Activated T-helper 1 cell treated with Interleukin-2 at 50 U/mL for 16 hours (primary cell): ENCODE data around the gene EVI5.

ENCODE experiments used
- DNase-seq: peaks from one replicate; pipeline ENCODE4 v3.0.0-alpha.2; 2020; ENCODE audit warnings: low read depth

EVI5 gene

GRCh38 chr1:92482665-92483609 is 302.0 kb downstream of the EVI5 start:
- DNase-seq: no peak

GRCh38 chr1:92481971-92482664 is 302.8 kb downstream of the EVI5 start:
- no peak for DNase-seq

DNA sequence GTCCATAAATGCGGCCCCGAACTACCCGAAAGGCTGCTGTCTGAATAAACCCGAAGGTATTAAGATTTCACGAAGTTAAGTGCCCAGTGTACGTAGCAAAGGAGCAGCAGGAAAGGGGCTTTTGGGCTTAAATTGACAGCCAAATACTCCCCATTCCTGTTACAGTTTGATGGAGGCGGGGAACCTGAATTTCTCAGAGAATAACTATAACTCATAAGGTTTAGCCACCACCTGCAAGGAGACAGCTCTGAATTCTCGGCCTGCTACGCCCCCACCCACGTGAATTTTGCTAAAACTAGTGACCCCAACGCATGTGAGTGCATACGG is 303.3 kb downstream of the EVI5 start:
- DNase-seq: no peak

- no peak for DNase-seq
Observed at GRCh38 chr1:92480813-92481598, 303.9 kb downstream of the EVI5 start.

DNA sequence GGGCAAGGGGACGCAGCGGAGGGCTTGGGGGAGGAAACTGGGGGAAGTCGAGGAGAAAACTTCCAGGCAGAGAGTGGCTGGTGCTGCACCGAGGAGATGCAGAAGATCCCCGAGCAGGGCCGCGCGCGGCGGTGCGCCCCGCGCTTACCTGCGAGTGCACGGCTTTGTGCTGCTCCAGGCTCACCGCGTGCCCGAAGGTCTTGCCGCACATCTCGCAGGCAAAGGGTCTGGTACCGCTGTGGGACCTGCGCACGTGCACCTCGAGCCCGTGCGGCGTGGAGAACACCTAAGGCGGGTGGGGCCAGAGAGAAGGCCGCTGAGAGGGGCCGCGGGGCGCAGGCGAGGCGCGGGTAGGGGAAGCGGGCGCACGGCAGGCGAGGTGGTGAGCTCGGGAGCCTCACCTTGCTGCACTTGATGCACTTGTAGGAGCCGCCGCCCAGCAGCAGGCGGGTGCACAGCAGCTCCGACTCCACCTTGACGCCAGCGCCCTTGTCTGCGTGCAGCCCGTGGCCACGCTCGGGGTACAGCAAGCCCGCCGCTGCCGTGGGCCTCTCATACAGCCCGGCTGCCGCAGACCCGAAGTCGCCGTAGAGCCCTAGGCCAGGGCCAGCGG is 304.6 kb downstream of the EVI5 start:
- DNase-seq: no peak

- DNase-seq: no peak
Observed at GRCh38 chr1:92479587-92479986, 305.3 kb downstream of the EVI5 start.

DNA sequence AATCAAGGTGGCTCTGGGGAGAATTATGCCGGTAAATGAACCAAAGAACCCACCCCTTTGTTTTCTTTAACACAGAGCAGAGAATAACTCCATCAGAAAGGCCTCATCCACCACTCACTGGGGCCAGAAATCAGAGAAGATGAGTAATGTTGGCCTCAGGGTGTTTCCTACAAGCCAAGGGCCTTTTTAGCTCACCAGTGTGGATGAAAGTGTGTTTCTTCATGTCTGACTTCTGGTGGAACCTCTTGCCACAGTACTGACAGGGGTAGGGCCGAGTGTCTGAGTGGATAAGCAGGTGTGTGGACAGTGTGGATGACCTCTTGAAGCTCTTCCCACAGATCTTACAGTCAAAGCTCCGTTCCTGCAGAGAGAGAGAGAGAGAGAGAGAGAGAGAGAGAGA is 306.5 kb downstream of the EVI5 start:
- DNase-seq: no peak

DNA sequence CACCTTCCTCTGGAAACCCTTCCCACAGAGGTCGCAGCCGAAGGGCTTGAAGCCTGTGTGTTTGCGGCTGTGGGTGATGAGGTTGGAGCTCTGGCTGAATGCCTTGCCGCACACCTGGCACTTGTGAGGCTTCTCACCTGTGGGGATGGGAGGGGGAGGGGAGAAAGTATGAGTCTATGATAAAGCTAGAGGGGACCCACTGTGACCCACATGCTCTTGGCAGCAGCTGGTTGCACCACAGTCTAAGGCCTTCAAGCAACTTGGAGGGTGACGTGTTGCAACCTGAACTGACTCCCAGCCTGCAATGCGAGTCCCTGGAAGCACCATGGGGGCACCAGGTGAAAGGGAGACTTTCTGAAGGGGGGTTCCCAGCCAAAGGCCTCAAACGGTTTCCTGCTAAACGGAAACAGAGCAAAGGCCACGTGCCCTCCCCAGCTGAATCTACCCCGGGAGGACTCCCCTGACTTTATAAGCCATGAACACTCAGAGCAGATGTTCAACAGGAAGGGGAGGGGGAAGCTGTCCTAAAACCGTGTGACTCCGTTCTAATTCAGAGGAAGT is 308.8 kb downstream of the EVI5 start:
- DNase-seq: no peak

DNA sequence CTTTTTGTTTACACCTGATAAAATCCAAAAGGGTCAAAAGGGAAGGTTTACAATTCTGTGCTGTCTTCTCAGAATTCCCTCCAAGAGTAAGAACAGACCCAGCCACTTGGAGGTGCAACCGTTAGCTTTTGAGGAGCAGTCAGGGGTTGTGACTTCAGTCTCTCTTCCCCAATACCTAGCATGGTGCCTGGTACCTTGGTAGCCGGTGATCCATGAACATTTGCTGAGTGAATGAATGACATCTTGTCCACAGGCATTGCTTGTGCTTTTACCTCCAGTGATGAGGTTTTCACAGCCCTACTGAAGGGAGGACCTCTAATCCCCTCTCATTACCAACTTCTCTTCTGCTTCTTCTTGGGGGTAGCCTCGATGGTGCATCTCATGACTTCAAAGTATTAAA is 309.9 kb downstream of the EVI5 start:
- DNase-seq: no peak

DNA sequence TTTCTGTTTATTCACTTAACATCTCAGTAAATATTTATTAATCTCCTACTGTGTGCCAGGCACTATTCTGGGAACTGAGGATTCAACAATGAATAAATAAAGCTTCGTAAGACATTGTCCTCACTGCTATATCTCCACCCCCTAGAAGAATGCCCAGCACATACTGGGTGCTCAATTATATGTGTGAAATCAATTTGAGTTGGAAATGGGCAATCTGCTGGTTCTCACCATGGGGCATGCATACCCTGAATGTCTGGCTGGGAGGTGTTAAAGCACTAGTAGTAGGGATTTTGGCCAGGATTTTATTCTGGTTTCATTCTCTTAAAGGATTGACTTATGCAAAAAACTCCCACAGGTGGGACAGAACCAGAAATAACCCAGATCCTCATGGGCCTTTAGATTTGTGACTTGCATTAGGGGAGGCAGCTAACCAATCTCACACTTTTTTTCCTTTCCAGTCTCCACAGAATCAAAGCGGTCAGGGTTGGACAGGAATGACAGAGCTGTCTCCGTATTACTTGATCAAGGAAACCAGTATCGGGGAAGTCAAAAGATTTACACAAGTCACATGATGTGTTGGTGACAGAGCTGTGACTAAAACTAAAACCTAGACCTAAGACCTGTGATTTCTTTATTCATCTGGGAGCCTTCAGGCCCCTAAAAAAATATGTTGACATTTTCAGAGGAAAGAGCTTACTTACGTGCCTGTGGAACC is 311.0 kb downstream of the EVI5 start:
- no peak for DNase-seq

- no peak for DNase-seq
Observed at GRCh38 chr1:92470216-92470615, 314.7 kb downstream of the EVI5 start.

DNA sequence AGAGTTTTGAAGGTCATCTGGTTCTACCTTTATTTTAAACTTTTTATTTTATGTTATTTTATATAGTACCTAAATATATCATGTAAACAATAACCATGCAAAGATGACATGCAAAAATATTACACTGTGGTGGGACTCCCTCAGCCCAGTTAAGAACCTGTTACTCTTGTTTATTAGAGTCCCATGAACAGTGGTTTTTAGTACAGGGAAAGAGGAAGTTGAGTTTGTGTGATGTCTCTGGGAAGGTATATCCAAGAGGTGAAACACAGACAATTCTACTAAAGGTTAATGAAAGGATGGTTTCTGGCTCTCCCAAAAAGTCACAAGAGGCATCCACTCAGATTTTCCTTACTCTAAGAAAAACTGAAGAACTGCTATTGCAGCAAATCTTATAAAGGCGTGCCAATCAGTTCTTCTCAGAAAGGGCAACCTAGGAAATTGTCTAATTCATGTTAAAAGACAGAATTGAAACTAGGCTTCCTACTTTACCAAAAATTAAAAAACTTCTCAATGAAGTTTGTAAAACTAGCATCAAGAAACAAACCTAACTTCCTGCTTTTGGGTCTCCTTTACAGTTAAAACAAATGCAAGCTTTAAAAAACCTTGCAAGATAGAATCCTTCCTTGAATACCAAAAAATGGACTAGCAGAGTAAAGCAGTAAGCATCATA is 318.1 kb downstream of the EVI5 start:
- no peak for DNase-seq

DNA sequence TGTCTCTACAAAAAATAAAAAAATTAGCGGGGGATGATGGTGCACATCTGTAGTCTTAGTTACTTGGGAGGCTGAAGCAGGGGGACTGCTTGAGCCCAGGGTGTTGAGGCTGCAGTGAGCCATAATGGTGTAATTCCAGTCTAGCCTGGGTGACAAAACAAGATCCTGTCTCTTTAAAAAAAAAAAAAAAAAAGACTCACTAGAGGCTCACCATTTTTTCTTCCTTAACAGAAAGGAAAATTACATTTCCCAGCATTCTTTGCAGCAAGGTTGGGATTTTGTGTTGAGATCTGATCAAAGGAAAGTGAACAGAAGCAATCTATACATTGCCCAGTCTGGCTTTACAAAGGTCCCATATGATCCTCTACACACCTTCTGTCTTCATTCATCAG is 319.7 kb downstream of the EVI5 start:
- no peak for DNase-seq

- no peak for DNase-seq
Observed at GRCh38 chr1:92464588-92465255, 320.2 kb downstream of the EVI5 start.

DNA sequence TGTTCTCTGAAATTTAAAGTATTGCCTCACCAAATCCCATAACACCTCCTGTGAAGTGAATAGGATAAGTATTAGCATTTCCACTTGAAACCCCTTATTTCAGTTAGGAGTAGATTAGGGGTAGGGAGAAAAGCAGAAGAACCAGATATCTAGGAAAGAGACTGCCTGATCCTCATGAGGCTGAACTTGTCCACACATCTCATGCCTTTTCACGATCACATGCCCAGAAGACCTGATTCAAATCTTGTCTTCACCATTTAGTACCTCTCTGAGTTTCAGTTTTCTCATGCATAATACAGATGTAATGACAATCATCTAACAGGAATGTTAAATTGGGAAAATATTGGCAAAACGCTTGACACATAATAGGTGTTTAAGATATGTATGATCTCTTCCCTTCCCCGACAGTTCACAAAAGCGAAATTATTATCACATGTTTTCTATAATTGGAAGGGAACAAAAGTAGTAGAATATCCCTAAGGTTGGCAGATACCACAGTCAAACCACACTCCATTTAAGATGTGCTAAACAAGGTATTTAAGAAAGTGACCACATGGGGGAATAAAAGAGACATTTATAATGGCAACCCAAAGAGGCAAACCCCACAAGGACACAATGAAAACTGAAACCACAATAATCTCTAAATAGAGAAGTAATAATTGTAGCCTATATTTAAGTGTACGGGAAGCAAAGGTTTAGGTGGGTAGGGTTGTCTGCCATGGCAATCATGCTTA is 323.4 kb downstream of the EVI5 start:
- DNase-seq: no peak

DNA sequence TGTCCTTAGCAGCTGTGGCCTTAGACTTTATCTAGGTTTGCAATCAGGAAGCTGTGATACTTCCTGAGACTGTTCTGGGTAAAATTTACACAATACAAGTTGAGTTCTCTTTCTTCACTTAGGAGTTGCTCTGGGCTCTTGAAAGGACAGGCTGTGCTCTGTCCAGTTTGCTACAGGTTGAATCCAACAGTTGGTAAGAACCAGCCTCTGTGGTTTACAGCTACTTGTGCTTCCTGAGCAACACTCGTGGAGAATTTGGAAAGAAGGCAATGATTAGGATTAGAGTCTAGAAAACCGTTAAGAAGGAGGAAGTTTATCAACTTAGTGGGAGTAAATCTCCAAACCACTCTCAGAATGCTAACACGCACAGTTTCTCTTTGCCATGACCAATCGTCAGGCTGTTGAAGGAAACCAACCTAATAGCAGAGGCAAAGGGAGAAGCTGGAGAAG is 325.0 kb downstream of the EVI5 start:
- no peak for DNase-seq
